Astrocyte (in vitro differentiated cells and primary cell): ENCODE data around the gene PEX5L.

ENCODE experiments used
- CTCF ChIP-seq: IDR thresholded peaks from 2 replicates; pipeline ENCODE4 v1.5.1; 2011; ENCODE audit warnings: low read depth, mild to moderate bottlenecking, inconsistent platforms, low read length, moderate library complexity; ENCODE audit not compliant: insufficient read depth
- EZH2 ChIP-seq: IDR thresholded peaks from 2 replicates; pipeline ENCODE4 v1.6.1; 2012; ENCODE audit warnings: mild to moderate bottlenecking, low read length, inconsistent platforms; ENCODE audit not compliant: insufficient read depth

GRCh38 chr3:179962629-179963387 is 73.9 kb downstream of the PEX5L start:
- TF ChIP-seq CTCF (no peak), EZH2 (no peak)
